Measurements from ENCODE around the gene MMS22L.

The MMS22L gene

DNA sequence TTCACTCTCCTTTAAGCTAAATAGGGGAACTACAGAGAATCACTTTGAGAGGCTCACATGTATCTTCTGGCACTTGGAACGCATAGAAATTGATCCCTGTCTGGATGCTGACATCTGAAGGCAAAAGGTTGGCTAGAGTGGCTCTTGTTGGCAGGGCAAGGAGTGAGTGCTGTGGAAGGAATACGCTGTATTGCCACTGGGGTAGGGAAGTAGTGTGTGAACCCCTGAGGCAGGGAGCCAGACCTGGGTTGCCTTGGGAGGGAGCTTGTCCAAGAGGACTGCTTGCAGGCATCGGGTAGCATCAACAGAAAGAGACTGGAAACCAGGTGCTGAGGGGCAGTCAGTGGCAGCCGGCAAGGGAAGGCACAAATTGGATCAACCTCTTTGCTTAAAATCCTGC is 8.9 kb upstream of the MMS22L start:
- Histone ChIP-seq H3K27me3 (ENCODE audit: control insufficient read depth, insufficient read depth, low read length) (peaks cover 11% of the 10 kb centered on the region), H3K4me1 (ENCODE audit: control insufficient read depth, insufficient read depth, low read length) (no peaks in the 10 kb centered on the region), H3K4me3 (ENCODE audit: low read length) (no peak overlapping the region), H3K9me3 (ENCODE audit: control insufficient read depth, low read length) (no peaks in the 10 kb centered on the region), H3K36me3 (ENCODE audit: control insufficient read depth, insufficient read depth, low read length) (no peaks in the 10 kb centered on the region), H3K9ac (ENCODE audit: low read length) (no peak overlapping the region)

DNA sequence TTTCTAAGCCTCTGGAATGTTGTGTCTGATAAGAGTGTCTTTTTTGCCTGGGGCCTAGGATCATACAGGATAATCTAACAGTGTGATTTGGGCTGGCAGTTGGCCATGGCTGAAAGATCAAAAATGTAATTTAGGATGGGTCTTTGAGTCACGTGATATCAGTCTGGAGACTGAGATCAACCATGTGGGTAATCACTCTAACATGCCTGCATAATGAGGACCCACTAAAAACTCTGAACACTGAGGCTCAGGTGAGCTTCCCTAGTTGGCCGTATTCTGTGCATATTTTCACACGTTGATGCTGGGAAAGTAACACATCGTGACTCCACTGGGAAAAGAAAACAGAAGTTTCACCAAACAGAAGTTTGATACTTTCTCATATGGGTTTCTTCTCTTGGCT is 6.3 kb upstream of the MMS22L start:
- no peak overlapping the region for H3K9ac ChIP-seq (ENCODE audit: low read length)
- no peak overlapping the region for H3K4me3 ChIP-seq (ENCODE audit: low read length)
- H3K9me3 ChIP-seq (ENCODE audit: control insufficient read depth, low read length): no peaks in the 10 kb centered on the region

GRCh38 chr6:97288188-97288587 is 5.2 kb upstream of the MMS22L start:
- Histone ChIP-seq H3K9ac (ENCODE audit: low read length) (no peak overlapping the region), H3K4me3 (ENCODE audit: low read length) (no peak overlapping the region), H3K27me3 (ENCODE audit: control insufficient read depth, insufficient read depth, low read length) (no peaks in the 10 kb centered on the region), H3K9me3 (ENCODE audit: control insufficient read depth, low read length) (no peaks in the 10 kb centered on the region), H3K4me1 (ENCODE audit: control insufficient read depth, insufficient read depth, low read length) (no peaks in the 10 kb centered on the region), H3K36me3 (ENCODE audit: control insufficient read depth, insufficient read depth, low read length) (no peaks in the 10 kb centered on the region)

More for the DNA sequence above, 6.3 kb upstream of the MMS22L start:
- Histone ChIP-seq H3K4me1 (ENCODE audit: control insufficient read depth, insufficient read depth, low read length) (no peaks in the 10 kb centered on the region), H3K27me3 (ENCODE audit: control insufficient read depth, insufficient read depth, low read length) (peaks cover 4% of the 10 kb centered on the region), H3K36me3 (ENCODE audit: control insufficient read depth, insufficient read depth, low read length) (no peaks in the 10 kb centered on the region)

- H3K27me3 ChIP-seq (ENCODE audit: control insufficient read depth, insufficient read depth, low read length): no peaks in the 10 kb centered on the region
- H3K9ac ChIP-seq (ENCODE audit: low read length): peak overlapping the region; percentile 83
- no peaks in the 10 kb centered on the region for H3K4me1 ChIP-seq (ENCODE audit: control insufficient read depth, insufficient read depth, low read length)
- H3K36me3 ChIP-seq (ENCODE audit: control insufficient read depth, insufficient read depth, low read length): no peaks in the 10 kb centered on the region
- H3K4me3 ChIP-seq (ENCODE audit: low read length): peak overlapping the region; percentile 75
- H3K9me3 ChIP-seq (ENCODE audit: control insufficient read depth, low read length): no peaks in the 10 kb centered on the region
Measured at GRCh38 chr6:97282238-97282725, 734 bp downstream of the MMS22L start.

- Histone ChIP-seq H3K36me3 (ENCODE audit: control insufficient read depth, insufficient read depth, low read length) (no peaks in the 10 kb centered on the region), H3K9me3 (ENCODE audit: control insufficient read depth, low read length) (no peaks in the 10 kb centered on the region), H3K4me1 (ENCODE audit: control insufficient read depth, insufficient read depth, low read length) (no peaks in the 10 kb centered on the region), H3K27me3 (ENCODE audit: control insufficient read depth, insufficient read depth, low read length) (no peaks in the 10 kb centered on the region), H3K4me3 (ENCODE audit: low read length) (no peak overlapping the region), H3K9ac (ENCODE audit: low read length) (no peak overlapping the region)
Measured at GRCh38 chr6:97280766-97281165, 2.2 kb downstream of the MMS22L start.

DNA sequence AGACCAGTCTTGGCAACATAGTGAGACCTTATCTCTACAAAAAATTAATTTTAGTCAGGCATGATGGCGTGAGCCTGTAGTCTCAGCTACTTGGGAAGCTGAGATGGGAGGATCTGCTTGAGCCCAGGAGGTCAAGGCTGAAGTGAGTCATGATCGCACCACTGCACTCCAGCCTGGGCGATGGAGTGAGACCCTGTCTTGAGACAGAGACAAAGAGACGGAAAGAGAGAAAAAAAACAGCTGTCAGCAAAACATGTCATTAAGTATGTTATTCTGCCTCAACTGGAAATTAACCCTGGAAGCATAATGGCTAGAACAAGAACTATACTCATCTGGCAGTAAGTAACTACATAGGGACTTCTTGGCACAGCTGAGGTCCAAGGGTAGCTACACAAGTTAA is 7.2 kb downstream of the MMS22L start:
- Histone ChIP-seq H3K9ac (ENCODE audit: low read length) (no peak overlapping the region), H3K4me3 (ENCODE audit: low read length) (no peak overlapping the region), H3K4me1 (ENCODE audit: control insufficient read depth, insufficient read depth, low read length) (no peaks in the 10 kb centered on the region), H3K36me3 (ENCODE audit: control insufficient read depth, insufficient read depth, low read length) (no peaks in the 10 kb centered on the region), H3K9me3 (ENCODE audit: control insufficient read depth, low read length) (no peaks in the 10 kb centered on the region), H3K27me3 (ENCODE audit: control insufficient read depth, insufficient read depth, low read length) (no peaks in the 10 kb centered on the region)

- Histone ChIP-seq H3K9me3 (ENCODE audit: control insufficient read depth, low read length) (no peaks in the 10 kb centered on the region), H3K4me3 (ENCODE audit: low read length) (no peak overlapping the region), H3K27me3 (ENCODE audit: control insufficient read depth, insufficient read depth, low read length) (no peaks in the 10 kb centered on the region), H3K36me3 (ENCODE audit: control insufficient read depth, insufficient read depth, low read length) (no peaks in the 10 kb centered on the region), H3K4me1 (ENCODE audit: control insufficient read depth, insufficient read depth, low read length) (no peaks in the 10 kb centered on the region), H3K9ac (ENCODE audit: low read length) (no peak overlapping the region)
Measured at GRCh38 chr6:97269821-97270220, 13.2 kb downstream of the MMS22L start.

GRCh38 chr6:97262676-97263075 is 20.3 kb downstream of the MMS22L start:
- Histone ChIP-seq H3K36me3 (ENCODE audit: control insufficient read depth, insufficient read depth, low read length) (no peaks in the 10 kb centered on the region), H3K9me3 (ENCODE audit: control insufficient read depth, low read length) (no peaks in the 10 kb centered on the region), H3K9ac (ENCODE audit: low read length) (no peak overlapping the region), H3K4me3 (ENCODE audit: low read length) (no peak overlapping the region), H3K4me1 (ENCODE audit: control insufficient read depth, insufficient read depth, low read length) (no peaks in the 10 kb centered on the region), H3K27me3 (ENCODE audit: control insufficient read depth, insufficient read depth, low read length) (no peaks in the 10 kb centered on the region)

DNA sequence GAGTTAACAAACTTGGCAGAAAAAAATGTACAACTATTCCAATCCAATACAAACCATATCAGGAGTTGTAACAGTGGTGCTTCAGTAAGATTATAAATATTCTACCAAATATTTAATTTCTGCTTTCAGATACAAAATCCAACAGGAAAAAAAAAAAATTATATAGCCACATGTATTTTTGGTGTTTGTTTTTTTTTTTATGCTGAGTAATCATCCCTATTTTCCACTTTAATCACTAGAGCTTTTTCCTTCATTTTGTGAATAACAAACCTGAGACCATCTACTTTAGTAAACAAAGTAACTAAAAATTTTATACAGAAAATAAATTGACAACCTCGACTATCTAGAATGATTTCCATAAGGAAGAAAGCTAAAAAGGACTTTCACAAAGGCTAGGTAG is 36.2 kb downstream of the MMS22L start:
- H3K9me3 ChIP-seq (ENCODE audit: control insufficient read depth, low read length): no peaks in the 10 kb centered on the region
- H3K4me3 ChIP-seq (ENCODE audit: low read length): no peak overlapping the region
- H3K27me3 ChIP-seq (ENCODE audit: control insufficient read depth, insufficient read depth, low read length): no peaks in the 10 kb centered on the region
- H3K9ac ChIP-seq (ENCODE audit: low read length): no peak overlapping the region
- peaks cover 6% of the 10 kb centered on the region for H3K36me3 ChIP-seq (ENCODE audit: control insufficient read depth, insufficient read depth, low read length)
- H3K4me1 ChIP-seq (ENCODE audit: control insufficient read depth, insufficient read depth, low read length): no peaks in the 10 kb centered on the region

DNA sequence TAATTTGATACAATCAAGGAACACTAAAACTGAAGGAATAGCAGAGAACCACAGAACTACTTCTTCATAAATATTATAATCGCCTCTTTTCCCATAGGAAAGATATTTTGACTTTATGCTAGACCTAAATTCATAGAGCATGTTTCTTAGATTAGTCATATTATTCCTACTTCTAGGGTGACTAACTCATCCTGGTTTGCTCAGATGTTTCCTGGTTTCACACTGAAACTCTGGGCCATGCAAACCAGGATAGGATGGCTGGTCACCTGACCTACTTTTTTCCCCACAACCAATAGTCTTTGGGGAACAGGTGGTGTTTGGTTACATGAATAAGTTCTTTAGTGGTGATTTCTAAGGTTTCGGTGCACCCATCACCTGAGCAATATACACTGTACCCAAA is 42.8 kb downstream of the MMS22L start:
- no peak overlapping the region for H3K4me3 ChIP-seq (ENCODE audit: low read length)
- no peaks in the 10 kb centered on the region for H3K4me1 ChIP-seq (ENCODE audit: control insufficient read depth, insufficient read depth, low read length)
- no peak overlapping the region for H3K9ac ChIP-seq (ENCODE audit: low read length)
- no peaks in the 10 kb centered on the region for H3K9me3 ChIP-seq (ENCODE audit: control insufficient read depth, low read length)
- H3K27me3 ChIP-seq (ENCODE audit: control insufficient read depth, insufficient read depth, low read length): no peaks in the 10 kb centered on the region
- H3K36me3 ChIP-seq (ENCODE audit: control insufficient read depth, insufficient read depth, low read length): peaks cover 6% of the 10 kb centered on the region

DNA sequence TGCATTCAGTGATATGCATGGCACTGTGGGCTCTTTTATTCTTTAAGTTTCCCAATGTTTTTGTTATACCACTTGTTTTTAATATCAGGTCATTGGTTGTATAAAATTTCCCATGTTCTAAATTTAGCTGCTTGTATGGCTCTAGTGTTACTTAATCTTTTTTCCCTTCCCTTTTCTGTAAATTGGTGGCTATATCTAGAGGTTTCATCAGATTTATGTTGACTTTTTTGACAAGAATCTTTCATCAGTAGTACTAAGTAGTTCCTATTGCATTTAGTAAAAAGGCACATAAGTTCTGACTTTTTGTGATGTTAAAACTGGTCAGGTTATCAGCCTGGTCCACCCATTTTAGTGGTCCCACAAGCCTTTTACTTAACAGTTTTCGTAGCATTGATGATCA is 51.1 kb downstream of the MMS22L start:
- Histone ChIP-seq H3K4me3 (ENCODE audit: low read length) (no peak overlapping the region), H3K27me3 (ENCODE audit: control insufficient read depth, insufficient read depth, low read length) (no peaks in the 10 kb centered on the region), H3K9ac (ENCODE audit: low read length) (no peak overlapping the region), H3K9me3 (ENCODE audit: control insufficient read depth, low read length) (no peaks in the 10 kb centered on the region), H3K36me3 (ENCODE audit: control insufficient read depth, insufficient read depth, low read length) (no peaks in the 10 kb centered on the region), H3K4me1 (ENCODE audit: control insufficient read depth, insufficient read depth, low read length) (no peaks in the 10 kb centered on the region)

DNA sequence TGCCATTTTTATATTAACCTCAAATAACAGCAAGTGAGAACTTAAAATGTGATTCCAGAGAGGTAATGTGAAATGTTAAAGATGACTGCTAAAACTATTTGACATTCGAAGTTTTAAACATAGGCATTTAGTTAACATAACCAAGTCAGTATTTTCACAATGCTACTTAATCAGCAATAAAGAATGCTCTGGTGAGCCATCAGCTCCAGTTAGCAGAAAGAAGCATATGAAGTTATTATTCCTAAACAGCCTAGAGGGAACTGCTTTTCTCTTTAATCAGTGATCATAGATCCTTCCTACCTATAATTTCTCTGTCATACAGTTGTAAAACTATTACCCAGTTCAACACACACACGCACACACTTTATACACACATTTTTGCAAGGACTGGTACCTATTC is 60.1 kb downstream of the MMS22L start:
- H3K9ac ChIP-seq (ENCODE audit: low read length): no peak overlapping the region
- H3K27me3 ChIP-seq (ENCODE audit: control insufficient read depth, insufficient read depth, low read length): no peaks in the 10 kb centered on the region
- no peak overlapping the region for H3K4me3 ChIP-seq (ENCODE audit: low read length)
- H3K4me1 ChIP-seq (ENCODE audit: control insufficient read depth, insufficient read depth, low read length): no peaks in the 10 kb centered on the region
- H3K36me3 ChIP-seq (ENCODE audit: control insufficient read depth, insufficient read depth, low read length): no peaks in the 10 kb centered on the region
- H3K9me3 ChIP-seq (ENCODE audit: control insufficient read depth, low read length): no peaks in the 10 kb centered on the region

DNA sequence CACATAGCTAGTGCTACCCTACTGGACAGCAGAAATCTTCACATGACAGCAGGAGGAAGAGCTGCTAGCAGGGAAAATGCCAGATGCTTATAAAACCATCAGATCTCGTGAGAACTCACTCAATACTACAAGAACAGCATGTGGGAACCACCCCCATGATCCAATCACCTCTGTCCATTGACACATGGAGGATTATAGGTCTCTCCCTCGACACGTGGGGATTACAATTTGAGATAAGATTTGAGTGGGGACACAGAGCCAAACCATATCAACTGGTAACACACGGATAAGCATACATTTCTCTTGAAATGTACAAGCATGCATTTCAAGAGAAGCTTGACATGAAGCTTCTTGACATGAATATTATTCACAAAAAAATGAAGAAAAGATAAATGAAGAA is 64.1 kb downstream of the MMS22L start:
- Histone ChIP-seq H3K4me3 (ENCODE audit: low read length) (no peak overlapping the region), H3K27me3 (ENCODE audit: control insufficient read depth, insufficient read depth, low read length) (no peaks in the 10 kb centered on the region), H3K9me3 (ENCODE audit: control insufficient read depth, low read length) (no peaks in the 10 kb centered on the region), H3K9ac (ENCODE audit: low read length) (no peak overlapping the region), H3K36me3 (ENCODE audit: control insufficient read depth, insufficient read depth, low read length) (no peaks in the 10 kb centered on the region), H3K4me1 (ENCODE audit: control insufficient read depth, insufficient read depth, low read length) (no peaks in the 10 kb centered on the region)
